ENCODE measurements around the gene ACTR1A. TPM values are rescaled to one million over a fixed set of nuclear protein-coding genes. Genes with fewer than 3 reads are reported as not detected.

The ACTR1A gene
- total RNA-seq, 1 donor from 2014 or later: 139 TPM

GRCh38 chr10:102492344-102492939 lies 10.1 kb downstream of the ACTR1A start:
- DNase-seq (ENCODE audit: low read depth, low spot score): no peak
- H3K27me3 Mint-ChIP-seq (ENCODE audit: low read depth): no peaks in the 10 kb centered on the region
- H3K9me3 Mint-ChIP-seq: no peaks in the 10 kb centered on the region
- H3K4me1 Mint-ChIP-seq: no peaks in the 10 kb centered on the region
- no peak for TF ChIP-seq CTCF (conservative IDR thresholded peaks at IDR 0.05)
- peaks cover 3% of the 10 kb centered on the region for H3K36me3 Mint-ChIP-seq (ENCODE audit: low read depth)
- H3K4me3 Mint-ChIP-seq: no peak overlapping the region
- no peak overlapping the region for H3K27ac Mint-ChIP-seq (ENCODE audit: unreplicated experiment)

- Mint-ChIP-seq H3K27me3 (ENCODE audit: low read depth) (no peaks in the 10 kb centered on the region), H3K4me3 (no peak overlapping the region), H3K4me1 (no peaks in the 10 kb centered on the region), H3K36me3 (ENCODE audit: low read depth) (peaks cover 3% of the 10 kb centered on the region), H3K27ac (ENCODE audit: unreplicated experiment) (no peak overlapping the region), H3K9me3 (no peaks in the 10 kb centered on the region)
- no peak for DNase-seq (ENCODE audit: low read depth, low spot score)
- no peak for TF ChIP-seq CTCF (conservative IDR thresholded peaks at IDR 0.05)
These were observed 11.4 kb downstream of the ACTR1A start for GRCh38 chr10:102491136-102491535.

GRCh38 chr10:102485093-102485784 lies 17.3 kb downstream of the ACTR1A start:
- no peak overlapping the region for H3K4me3 Mint-ChIP-seq
- no peaks in the 10 kb centered on the region for H3K4me1 Mint-ChIP-seq
- DNase-seq (ENCODE audit: low read depth, low spot score): no peak
- H3K27me3 Mint-ChIP-seq (ENCODE audit: low read depth): no peaks in the 10 kb centered on the region
- TF ChIP-seq CTCF (conservative IDR thresholded peaks at IDR 0.05): no peak
- no peak overlapping the region for H3K27ac Mint-ChIP-seq (ENCODE audit: unreplicated experiment)
- peaks cover 6% of the 10 kb centered on the region for H3K36me3 Mint-ChIP-seq (ENCODE audit: low read depth)
- no peaks in the 10 kb centered on the region for H3K9me3 Mint-ChIP-seq

- peaks cover 6% of the 10 kb centered on the region for H3K36me3 Mint-ChIP-seq (ENCODE audit: low read depth)
- DNase-seq (ENCODE audit: low read depth, low spot score): no peak
- H3K4me1 Mint-ChIP-seq: no peaks in the 10 kb centered on the region
- H3K9me3 Mint-ChIP-seq: no peaks in the 10 kb centered on the region
- H3K4me3 Mint-ChIP-seq: no peak overlapping the region
- TF ChIP-seq CTCF (conservative IDR thresholded peaks at IDR 0.05): no peak
- H3K27me3 Mint-ChIP-seq (ENCODE audit: low read depth): no peaks in the 10 kb centered on the region
- no peak overlapping the region for H3K27ac Mint-ChIP-seq (ENCODE audit: unreplicated experiment)
These were observed 18.5 kb downstream of the ACTR1A start for GRCh38 chr10:102484021-102484420.

- H3K4me1 Mint-ChIP-seq: no peaks in the 10 kb centered on the region
- no peak overlapping the region for H3K4me3 Mint-ChIP-seq
- peaks cover 2% of the 10 kb centered on the region for H3K36me3 Mint-ChIP-seq (ENCODE audit: low read depth)
- DNase-seq (ENCODE audit: low read depth, low spot score): no peak
- TF ChIP-seq CTCF (conservative IDR thresholded peaks at IDR 0.05): no peak
- H3K9me3 Mint-ChIP-seq: no peaks in the 10 kb centered on the region
- no peak overlapping the region for H3K27ac Mint-ChIP-seq (ENCODE audit: unreplicated experiment)
- H3K27me3 Mint-ChIP-seq (ENCODE audit: low read depth): no peaks in the 10 kb centered on the region
These were observed 22.1 kb downstream of the ACTR1A start for GRCh38 chr10:102480396-102480795.

All from neural crest cell (in vitro differentiated cells).